Airway epithelial cell (primary cell): ENCODE data around the gene DSG3. TPM values are rescaled to one million over a fixed set of nuclear protein-coding genes. Genes with fewer than 3 reads are reported as not detected.

Experiments
- total RNA-seq: library from RNA; depleted of rRNA; stranded (reverse); fragments of >200 nt; gene quantifications from 2 replicates; pipeline ENCODE4 v1.2.3, GENCODE V29; 2015

The DSG3 gene
- 165 and 218 TPM in 2 replicates for total RNA-seq

DNA sequence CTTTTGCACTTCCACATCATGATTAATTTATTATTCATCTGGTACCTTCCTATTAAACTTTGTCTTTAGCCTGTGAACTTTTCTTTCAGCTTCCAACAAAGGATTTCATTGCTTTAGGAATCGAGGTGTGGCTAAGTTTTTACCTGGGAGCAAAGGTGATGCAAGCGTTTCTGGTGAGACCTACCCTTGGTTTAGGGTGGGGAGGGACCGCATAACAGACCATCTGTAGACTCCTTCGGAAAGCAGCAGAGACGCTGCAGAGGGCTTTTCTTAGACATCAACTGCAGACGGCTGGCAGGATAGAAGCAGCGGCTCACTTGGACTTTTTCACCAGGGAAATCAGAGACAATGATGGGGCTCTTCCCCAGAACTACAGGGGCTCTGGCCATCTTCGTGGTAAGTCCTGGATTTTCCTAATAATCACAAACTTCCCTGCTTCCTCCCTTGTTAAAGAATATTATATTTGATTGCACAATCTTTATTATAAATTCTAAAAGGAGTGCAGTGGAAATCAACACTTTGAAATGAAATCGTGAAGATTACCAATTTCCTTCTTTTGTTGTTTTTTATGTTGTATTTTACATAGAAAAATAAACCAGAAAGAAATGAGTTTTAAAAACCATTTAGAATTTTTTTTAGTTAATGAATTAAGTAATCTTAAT is at the start of gene DSG3:
Gene DSG3 (plus strand): TSS at position 212 of the 662 bp plus-strand sequence. CDS start 137 bp downstream, at position 349.

DNA sequence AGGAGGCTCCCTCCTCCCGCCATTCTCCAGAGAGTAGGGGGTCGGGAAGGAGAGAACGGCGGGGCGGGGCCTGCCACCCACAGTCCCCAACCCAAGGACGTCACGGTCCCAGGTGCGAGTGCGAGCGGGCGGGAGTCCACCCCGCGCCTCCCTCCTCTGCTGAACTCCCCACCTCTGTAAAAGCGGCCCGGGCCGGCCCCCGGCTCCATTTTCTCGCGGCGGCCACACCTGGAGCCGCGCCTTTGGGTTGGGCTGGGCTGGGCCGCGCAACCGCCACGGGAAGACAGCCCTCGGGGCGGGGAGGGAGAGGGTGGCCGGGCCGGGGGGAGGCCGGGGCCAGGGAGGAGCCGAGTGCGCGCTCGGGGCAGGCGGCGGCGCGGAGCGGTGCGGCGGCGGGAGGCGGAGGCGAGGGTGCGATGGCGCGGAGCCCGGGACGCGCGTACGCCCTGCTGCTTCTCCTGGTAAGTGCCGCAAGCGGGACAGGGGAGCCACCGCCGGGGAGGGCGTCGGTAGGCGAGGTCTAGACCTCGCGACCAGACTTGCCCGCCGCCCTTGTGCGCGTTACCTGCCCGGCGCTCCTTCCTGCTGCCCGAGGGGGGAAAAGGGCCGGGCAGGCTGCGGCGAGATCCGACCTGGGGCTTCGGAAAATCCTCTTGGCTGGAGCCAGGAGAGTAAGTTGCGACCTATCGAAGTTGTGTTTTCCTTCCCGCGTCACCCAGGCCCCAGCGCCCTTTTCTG is 50.5 kb downstream of the DSG3 start, which contains the start of gene DSG2:
Gene DSG2 (plus strand): TSS at position 342 of the 738 bp plus-strand sequence. CDS start 75 bp downstream, at position 417.

Other genes with a start within 250 kb of the DSG3 start
- 46.9 and 48.9 TPM in 2 replicates for gene DSG1, start 129.6 kb upstream of the DSG3 start, total RNA-seq
- 0.05 and 0.07 TPM in 2 replicates for gene DSG4, start 71.0 kb upstream of the DSG3 start, total RNA-seq
- 63.6 and 93.5 TPM in 2 replicates for gene DSG2, start 50.4 kb downstream of the DSG3 start, total RNA-seq
- gene TTR, start 144.1 kb downstream of the DSG3 start, total RNA-seq, result not detected in 2 replicates
- gene B4GALT6, start 236.8 kb downstream of the DSG3 start, total RNA-seq, result 1.8 and 3.7 TPM in 2 replicates